ENCODE results near the gene PLSCR4. TPM values are rescaled to one million over a fixed set of nuclear protein-coding genes. Genes with fewer than 3 reads are reported as not detected.

PLSCR4 gene
- total RNA-seq, 4 donors from 2014 or later: 22.8 to 27.5 (median 25.7) TPM

- peaks cover 0 to 18% (median 3%) of the 10 kb centered on the region in 4 donors for H3K4me1 ChIP-seq
- peak overlapping the region; percentile 72 to 97 (median 92) for H3K27ac ChIP-seq
- TF ChIP-seq CTCF (IDR thresholded peaks at IDR 0.05): no peak
- TF ChIP-seq POLR2A (IDR thresholded peaks at IDR 0.05): no peak
- DNase-seq: no peak
- H3K27me3 ChIP-seq: no peaks in the 10 kb centered on the region
- H3K9me3 ChIP-seq: no peaks in the 10 kb centered on the region
- H3K4me3 ChIP-seq: peak overlapping the region; percentile 42 to 79 (median 66)
- no peaks in the 10 kb centered on the region for H3K36me3 ChIP-seq
Measured at GRCh38 chr3:146161663-146162002, 89.3 kb downstream of the PLSCR4 start.

GRCh38 chr3:146160964-146161662, 89.8 kb downstream of the PLSCR4 start, which contains the start of gene PLOD2:
Gene PLOD2, minus strand, starts transcription at chr3:146161184. Its CDS starts 195 bp downstream, at chr3:146160989.
- H3K4me1 ChIP-seq: peaks cover 0 to 22% (median 3%) of the 10 kb centered on the region in 4 donors

GRCh38 chr3:146160321-146160963, 90.5 kb downstream of the PLSCR4 start:
- TF ChIP-seq CTCF (IDR thresholded peaks at IDR 0.05): peak in 3 of 6 experiments; percentile 32 to 39 (median 35)
- TF ChIP-seq POLR2A (IDR thresholded peaks at IDR 0.05): no peak
- Histone ChIP-seq H3K4me1 (peaks cover 0 to 25% (median 3%) of the 10 kb centered on the region in 4 donors), H3K27me3 (no peaks in the 10 kb centered on the region), H3K36me3 (no peaks in the 10 kb centered on the region), H3K27ac (peak overlapping the region; percentile 72 to 97 (median 92)), H3K9me3 (no peaks in the 10 kb centered on the region), H3K4me3 (peak overlapping the region; percentile 42 to 79 (median 66))
- DNase-seq: peak in 2 of 3 donors; percentile 58 to 67

More at GRCh38 chr3:146160964-146161662, 89.8 kb downstream of the PLSCR4 start, which contains the start of gene PLOD2:
- Histone ChIP-seq H3K9me3 (no peaks in the 10 kb centered on the region), H3K4me3 (peak within 1 kb of the TSS; percentile 42 to 79 (median 66)), H3K27me3 (no peaks in the 10 kb centered on the region), H3K27ac (peak within 1 kb of the TSS; percentile 72 to 97 (median 92)), H3K36me3 (no peaks in the 10 kb centered on the region)
- TF ChIP-seq CTCF (IDR thresholded peaks at IDR 0.05) (peak in 2 of 6 experiments; percentile 7 to 15), POLR2A (IDR thresholded peaks at IDR 0.05) (peak; percentile 91 to 95)
- peak in 2 of 3 donors; percentile 82 to 88 for DNase-seq

GRCh38 chr3:146159616-146160320, 91.1 kb downstream of the PLSCR4 start:
- H3K27ac ChIP-seq: peak overlapping the region; percentile 72 to 97 (median 92)
- no peaks in the 10 kb centered on the region for H3K9me3 ChIP-seq
- peaks cover 0 to 25% (median 3%) of the 10 kb centered on the region in 4 donors for H3K4me1 ChIP-seq
- H3K27me3 ChIP-seq: no peaks in the 10 kb centered on the region
- TF ChIP-seq POLR2A (IDR thresholded peaks at IDR 0.05): no peak
- H3K4me3 ChIP-seq: peak overlapping the region in 3 of 4 donors; percentile 54 to 79 (median 78)
- H3K36me3 ChIP-seq: no peaks in the 10 kb centered on the region
- DNase-seq: no peak

- TF ChIP-seq CTCF (IDR thresholded peaks at IDR 0.05) (no peak), POLR2A (IDR thresholded peaks at IDR 0.05) (no peak)
- DNase-seq: no peak
- H3K27me3 ChIP-seq: no peaks in the 10 kb centered on the region
- H3K9me3 ChIP-seq: no peaks in the 10 kb centered on the region
- peaks cover 0 to 25% (median 3%) of the 10 kb centered on the region in 4 donors for H3K4me1 ChIP-seq
- peak overlapping the region in 3 of 4 donors; percentile 29 to 97 (median 87) for H3K27ac ChIP-seq
- no peaks in the 10 kb centered on the region for H3K36me3 ChIP-seq
- H3K4me3 ChIP-seq: peak overlapping the region in 2 of 4 donors; percentile 78 to 79
Measured at GRCh38 chr3:146159037-146159436, 91.9 kb downstream of the PLSCR4 start.
